Measurements from ENCODE around the gene KRT40.
A peak's percentile ranks its signal among the peaks of the same experiment; 100 is the strongest.

KRT40 gene

GRCh38 chr17:40992666-40993065 is 8.5 kb upstream of the KRT40 start:
- no peak for DNase-seq (ENCODE audit: low read depth)
- H3K4me3 ChIP-seq (ENCODE audit: control insufficient read depth, low read depth, low read length), result no peak overlapping the region
- TF ChIP-seq CTCF (conservative IDR thresholded peaks at IDR 0.05; ENCODE audit: control insufficient read depth, insufficient read depth, low read depth, low read length), result no peak

DNA sequence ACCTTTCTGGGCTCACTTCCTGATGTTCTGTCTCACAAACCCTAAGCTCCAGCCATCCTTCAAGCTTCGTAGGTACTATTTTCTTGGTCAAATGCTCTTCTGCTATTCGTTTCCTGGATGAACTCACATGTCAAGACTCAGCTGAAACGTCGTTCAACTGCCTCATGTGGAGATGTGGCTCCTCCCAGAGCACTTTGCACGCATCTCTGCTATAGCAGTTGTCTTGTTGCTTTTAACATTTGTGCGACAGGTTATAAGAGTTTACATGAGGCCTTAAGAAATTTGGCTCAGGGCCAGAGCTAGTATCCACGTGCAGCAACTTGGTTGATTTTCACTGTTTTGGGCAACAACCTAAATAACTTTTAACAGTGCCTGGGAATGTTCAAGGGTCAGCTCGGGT is 2.8 kb upstream of the KRT40 start:
- H3K4me3 ChIP-seq (ENCODE audit: control insufficient read depth, low read depth, low read length), result no peak overlapping the region
- no peak for DNase-seq (ENCODE audit: low read depth)
- TF ChIP-seq CTCF (conservative IDR thresholded peaks at IDR 0.05; ENCODE audit: control insufficient read depth, insufficient read depth, low read depth, low read length), result no peak

- no peak overlapping the region for H3K4me3 ChIP-seq (ENCODE audit: control insufficient read depth, low read depth, low read length)
These were observed 3.0 kb downstream of the KRT40 start for GRCh38 chr17:40981115-40981514.

GRCh38 chr17:40980596-40980995 is 3.5 kb downstream of the KRT40 start:
- peak; percentile 41 for DNase-seq (ENCODE audit: low read depth)
- TF ChIP-seq CTCF (conservative IDR thresholded peaks at IDR 0.05; ENCODE audit: control insufficient read depth, insufficient read depth, low read depth, low read length), result no peak
- H3K4me3 ChIP-seq (ENCODE audit: control insufficient read depth, low read depth, low read length), result no peak overlapping the region

More at GRCh38 chr17:40981115-40981514, 3.0 kb downstream of the KRT40 start:
- DNase-seq (ENCODE audit: low read depth), result no peak
- no peak for TF ChIP-seq CTCF (conservative IDR thresholded peaks at IDR 0.05; ENCODE audit: control insufficient read depth, insufficient read depth, low read depth, low read length)

GRCh38 chr17:40980117-40980516 is 4.0 kb downstream of the KRT40 start:
- DNase-seq (ENCODE audit: low read depth), result no peak
- no peak for TF ChIP-seq CTCF (conservative IDR thresholded peaks at IDR 0.05; ENCODE audit: control insufficient read depth, insufficient read depth, low read depth, low read length)
- no peak overlapping the region for H3K4me3 ChIP-seq (ENCODE audit: control insufficient read depth, low read depth, low read length)

- H3K4me3 ChIP-seq (ENCODE audit: control insufficient read depth, low read depth, low read length), result no peak overlapping the region
- DNase-seq (ENCODE audit: low read depth), result no peak
- no peak for TF ChIP-seq CTCF (conservative IDR thresholded peaks at IDR 0.05; ENCODE audit: control insufficient read depth, insufficient read depth, low read depth, low read length)
These were observed 5.5 kb downstream of the KRT40 start for GRCh38 chr17:40978575-40979151.

DNA sequence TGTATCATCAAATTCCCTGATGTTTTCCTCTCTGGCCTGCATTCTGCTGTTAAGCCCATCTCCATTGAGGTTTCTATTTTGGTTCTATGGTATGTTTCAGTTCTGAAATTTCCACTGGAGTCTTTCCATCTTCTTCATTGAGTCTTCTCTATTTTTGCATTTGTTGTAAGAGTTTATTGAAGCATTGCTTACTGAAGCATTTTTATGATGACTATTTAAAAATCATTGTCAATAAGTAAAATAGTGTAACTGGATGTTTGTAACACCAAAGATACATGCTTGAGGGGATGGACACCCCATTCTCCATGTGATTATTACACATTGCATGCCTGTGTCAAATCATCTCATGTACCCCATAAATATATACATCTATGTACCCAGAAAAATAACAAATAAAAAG is 8.6 kb downstream of the KRT40 start:
- H3K4me3 ChIP-seq (ENCODE audit: control insufficient read depth, low read depth, low read length), result no peak overlapping the region
- no peak for DNase-seq (ENCODE audit: low read depth)
- TF ChIP-seq CTCF (conservative IDR thresholded peaks at IDR 0.05; ENCODE audit: control insufficient read depth, insufficient read depth, low read depth, low read length), result no peak
